K562 (cell line): ENCODE results near the gene ATP13A2. TPM values are rescaled to one million over a fixed set of nuclear protein-coding genes. Genes with fewer than 3 reads are reported as not detected.

ENCODE experiments used
- ATAC-seq: fragments of 200-7000 bp; cut with Tn5 transposase; 3 replicates; pipeline ENCODE4 v1.9.1; 2020; ENCODE audit warnings: moderate library complexity
- BruUV-seq: library from RNA; stranded (reverse); fragments of 400-500 nt; replicated peaks from 2 replicates; lab custom pipeline; 2021; lab: Mats Ljungman, UMichigan
- CTCF ChIA-PET: fragments of 300-600 bp; formaldehyde crosslinking; extraction: SDS; loops from one replicate; lab custom pipeline; 2021; ENCODE audit warnings: low intra/inter-chr PET ratio; lab: Yijun Ruan, JAX
- POLR2A ChIA-PET: fragments of 300-600, 350-650 bp; sonication (Branson Sonifier 250); formaldehyde crosslinking; extraction: SDS; loops from one replicate; lab custom pipeline; 2021; ENCODE audit warnings: antibody characterized with exemption, inconsistent platforms; lab: Yijun Ruan, JAX
- DNase-seq, 4 experiments: peaks; one replicate each; pipeline versions ENCODE4 v3.0.0 to v3.0.0-alpha.2; 2011 to 2018; ENCODE audit warnings: low spot score in 3 of 4, mixed read lengths in 3 of 4; ENCODE audit errors: extremely low read depth in 1 of 4
- FAIRE-seq: peaks from 2 replicates; lab custom pipeline; 2011; peaks lifted over from hg19 to GRCh38; lab: Jason Lieb, UNC
- H2AFZ ChIP-seq: 2 replicates; pipeline ENCODE4 v1.6.0; 2011; ENCODE audit warnings: low read depth, low read length, control low read depth, inconsistent platforms
- H3K27ac ChIP-seq: fragments of 200-600 bp; 3 replicates; pipeline ENCODE4 v1.8.0; 2011; ENCODE audit warnings: low read depth, mild to moderate bottlenecking, control low read depth, inconsistent platforms, low read length, moderate library complexity, mixed read lengths; ENCODE audit errors: extremely low read depth
- H3K27me3 ChIP-seq, 2 experiments: fragments of 300-600 bp in 1 of 2; 2 replicates in 1 of 2; 3 replicates in 1 of 2; pipeline versions ENCODE4 v1.6.0 to v1.8.0; 2011; ENCODE audit warnings: inconsistent platforms in 2 of 2, low read length in 2 of 2, mild to moderate bottlenecking in 1 of 2, mixed read lengths in 1 of 2, moderate library complexity in 1 of 2; ENCODE audit not compliant: control insufficient read depth in 2 of 2, insufficient read depth in 2 of 2
- H3K36me3 ChIP-seq: fragments of 300-600 bp; 3 replicates; pipeline ENCODE4 v1.8.0; 2011; ENCODE audit warnings: mild to moderate bottlenecking, low read length, inconsistent platforms; ENCODE audit not compliant: control insufficient read depth, insufficient read depth
- H3K4me1 ChIP-seq, 2 experiments: fragments of 200-600 bp in 1 of 2; replicated peaks in 1 of 2; 2 replicates in 1 of 2; 3 replicates in 1 of 2; pipeline versions ENCODE4 v1.5.1 to v1.8.0; 2011; ENCODE audit warnings: inconsistent platforms in 2 of 2, low read length in 2 of 2, mild to moderate bottlenecking in 1 of 2, mixed read lengths in 1 of 2, moderate library complexity in 1 of 2; ENCODE audit not compliant: control insufficient read depth in 2 of 2, insufficient read depth in 2 of 2
- H3K4me2 ChIP-seq: 2 replicates; pipeline ENCODE4 v1.6.1; 2011; ENCODE audit warnings: low read length, control low read depth, inconsistent platforms, mixed read lengths; ENCODE audit not compliant: insufficient read depth
- H3K4me3 ChIP-seq: fragments of 200-600 bp; sonication (generic), shearing (Covaris generic); 2 replicates; pipeline ENCODE4 v1.5.1; 2016; ENCODE audit warnings: control low read depth, inconsistent platforms
- H3K79me2 ChIP-seq: fragments of 200-600 bp; 3 replicates; pipeline ENCODE4 v1.8.0; 2011; ENCODE audit warnings: low read length, inconsistent platforms; ENCODE audit not compliant: control insufficient read depth, insufficient read depth
- H3K9ac ChIP-seq, 2 experiments: 2 replicates each; pipeline versions ENCODE4 v1.6.0 to v1.6.1; 2011; ENCODE audit warnings: low read depth in 2 of 2, low read length in 2 of 2, control low read depth in 1 of 2, inconsistent platforms in 1 of 2, mild to moderate bottlenecking in 1 of 2, mixed read lengths in 1 of 2; ENCODE audit not compliant: insufficient read depth in 1 of 2
- H3K9me1 ChIP-seq: one replicate; pipeline ENCODE4 v1.6.0; 2011; ENCODE audit warnings: inconsistent platforms, mild to moderate bottlenecking, low read length, moderate library complexity; ENCODE audit not compliant: control insufficient read depth, insufficient read depth
- H3K9me3 ChIP-seq: replicated peaks from 2 replicates; pipeline ENCODE4 v1.5.1; 2011; ENCODE audit warnings: low read depth, low read length, inconsistent platforms; ENCODE audit not compliant: control insufficient read depth, insufficient read depth
- H4K20me1 ChIP-seq: replicated peaks from 2 replicates; pipeline ENCODE4 v1.6.1; 2011; ENCODE audit warnings: low read length, inconsistent platforms, mixed read lengths; ENCODE audit not compliant: control insufficient read depth, insufficient read depth
- ADNP ChIP-seq: fragments of 200-800 bp; sonication (Bioruptor generic); IDR thresholded peaks from 2 replicates; pipeline ENCODE4 v1.6.1; 2016; ENCODE audit warnings: missing genetic modification characterization, missing compliant biosample characterization
- ARID1B ChIP-seq: fragments of 450-650 bp; IDR thresholded peaks from 2 replicates; pipeline ENCODE4 v1.6.1; 2016; ENCODE audit warnings: antibody characterized with exemption, mild to moderate bottlenecking, inconsistent platforms
- BCOR ChIP-seq: fragments of 450-650 bp; IDR thresholded peaks from 2 replicates; pipeline ENCODE4 v1.6.1; 2016
- CTBP1 ChIP-seq: fragments of 450-650 bp; IDR thresholded peaks from 2 replicates; pipeline ENCODE4 v1.6.1; 2016; ENCODE audit warnings: borderline replicate concordance
- EGR1 ChIP-seq: fragments of 450-650 bp; conservative IDR thresholded peaks from 2 replicates; pipeline ENCODE4 v1.6.1; 2017; ENCODE audit warnings: mild to moderate bottlenecking
- FOXA3 ChIP-seq, 2 experiments: fragments of 450-650 bp in 1 of 2; sonication (generic) in 1 of 2; formaldehyde crosslinking; IDR thresholded peaks in 1 of 2; conservative IDR thresholded peaks in 1 of 2; 2 replicates each; pipeline versions ENCODE4 v1.4.0 to v1.8.0; 2020 to 2022; ENCODE audit warnings: mild to moderate bottlenecking in 2 of 2, missing genetic modification reagents in 1 of 2
- FOXK1 ChIP-seq: sonication (generic); formaldehyde crosslinking; IDR thresholded peaks from 2 replicates; pipeline ENCODE4 v1.8.0; 2022; ENCODE audit warnings: missing genetic modification reagents, mild to moderate bottlenecking, borderline replicate concordance
- HSF4 ChIP-seq: fragments of 250-450 bp; sonication (Bioruptor Pico); IDR thresholded peaks from 2 replicates; pipeline ENCODE4 v2.1.2; 2022; ENCODE audit warnings: mild to moderate bottlenecking, moderate library complexity, borderline replicate concordance
- NFIX ChIP-seq: fragments of 250-450 bp; sonication (Bioruptor Pico); IDR thresholded peaks from 2 replicates; pipeline ENCODE4 v1.4.0; 2020; ENCODE audit warnings: low read depth, mild to moderate bottlenecking, moderate library complexity
- RB1 ChIP-seq: fragments of 450-650 bp; IDR thresholded peaks from 2 replicates; pipeline ENCODE4 v1.6.1; 2017; ENCODE audit warnings: low read depth, mild to moderate bottlenecking
- RCOR1 ChIP-seq, 2 experiments: IDR thresholded peaks; 2 replicates each; pipeline ENCODE4 v1.6.1; 2012; ENCODE audit warnings: low read depth in 2 of 2, low read length in 2 of 2, borderline replicate concordance in 1 of 2, improper control_type of control experiment in 1 of 2
- RHOXF2B ChIP-seq: fragments of 250-450 bp; sonication (Bioruptor Pico); conservative IDR thresholded peaks from 2 replicates; pipeline ENCODE4 v1.5.1; 2021
- SPI1 ChIP-seq: IDR thresholded peaks from 2 replicates; pipeline ENCODE4 v1.6.1; 2011; ENCODE audit warnings: low read depth, low read length, control low read depth, borderline replicate concordance
- TBP ChIP-seq: optimal IDR thresholded peaks from 2 replicates; pipeline ENCODE3; 2011; ENCODE audit warnings: low read depth, low read length, improper control_type of control experiment
- VEZF1 ChIP-seq: fragments of 200-800 bp; sonication (Bioruptor generic); IDR thresholded peaks from 2 replicates; pipeline ENCODE4 v1.6.1; 2017; ENCODE audit warnings: missing genetic modification characterization, missing compliant biosample characterization
- ZBTB1 ChIP-seq: sonication (generic); formaldehyde crosslinking; IDR thresholded peaks from 2 replicates; pipeline ENCODE4 v1.8.1; 2023; ENCODE audit warnings: missing genetic modification reagents, low read depth, mild to moderate bottlenecking, borderline replicate concordance
- ZNF121 ChIP-seq: sonication (generic); formaldehyde crosslinking; conservative IDR thresholded peaks from 2 replicates; pipeline ENCODE4 v1.8.0; 2022; ENCODE audit warnings: missing genetic modification reagents
- ZNF668 ChIP-seq: fragments of 250-450 bp; sonication (Bioruptor Pico); IDR thresholded peaks from 2 replicates; pipeline ENCODE4 v1.8.0; 2022; ENCODE audit warnings: mild to moderate bottlenecking, inconsistent platforms
- WGBS: fragments of 100-300 bp; shearing (Covaris generic); methylation state at CpG from one replicate; pipeline ENCODE4 v1.1.6; 2016; ENCODE audit warnings: low coverage, mixed read lengths; ENCODE audit not compliant: insufficient coverage; ENCODE audit errors: missing lambda C conversion rate; 5-methylcytosine and 5-hydroxymethylcytosine counted together
- in situ Hi-C: fragments of 300-500 bp; cut with MboI; formaldehyde crosslinking; loops from 4 replicates; pipeline ENCODE4 v1.15.0; 2018; ENCODE audit warnings: inconsistent platforms, mixed read lengths
- intact Hi-C: fragments of 100-400 bp; cut with micrococcal nuclease; formaldehyde crosslinking; loops from 2 replicates; pipeline ENCODE4 v1.14.2; 2022
- polyA plus RNA-seq, 8 experiments: library from polyadenylated mRNA; depleted of rRNA in 4 of 8; stranded (reverse) in 5 of 8; unstranded in 3 of 8; fragments of >200 nt; fragmentation: Nextera tagmentation in 2 of 8; fragmentation: Illumina TruSeq in 1 of 8; extraction: Ambion mirVana in 2 of 8; extraction: Trizol in 1 of 8; gene quantifications; 2 replicates each; pipeline versions ENCODE4 v1.2.1 to v1.2.3, GENCODE V29; 2011 to 2014; ENCODE audit warnings: inconsistent platforms in 1 of 8, missing spikeins in 1 of 8
- total RNA-seq, 7 experiments: library from RNA; depleted of rRNA in 6 of 7; stranded (reverse); fragments of >200 nt in 6 of 7; fragmentation: Illumina TruSeq in 2 of 7; extraction: Trizol in 2 of 7; gene quantifications; 2 replicates each; pipeline versions ENCODE4 v1.2.1 to v1.2.3, GENCODE V29; 2011 to 2021; ENCODE audit warnings: low replicate concordance in 1 of 7
- TF ChIP-seq, protein P1 (sequence below): sonication (generic); formaldehyde crosslinking; IDR thresholded peaks from 2 replicates; pipeline ENCODE4 v1.9.0; 2022; ENCODE audit warnings: mild to moderate bottlenecking, missing genetic modification reagents

ATP13A2 gene
- total and polyA plus RNA-seq, 9 of the 15 experiments (the other 6 are each of a cell fraction or from before 2014, with no cell fraction given), result 0.36 to 56.3 (median 16.3) TPM

DNA sequence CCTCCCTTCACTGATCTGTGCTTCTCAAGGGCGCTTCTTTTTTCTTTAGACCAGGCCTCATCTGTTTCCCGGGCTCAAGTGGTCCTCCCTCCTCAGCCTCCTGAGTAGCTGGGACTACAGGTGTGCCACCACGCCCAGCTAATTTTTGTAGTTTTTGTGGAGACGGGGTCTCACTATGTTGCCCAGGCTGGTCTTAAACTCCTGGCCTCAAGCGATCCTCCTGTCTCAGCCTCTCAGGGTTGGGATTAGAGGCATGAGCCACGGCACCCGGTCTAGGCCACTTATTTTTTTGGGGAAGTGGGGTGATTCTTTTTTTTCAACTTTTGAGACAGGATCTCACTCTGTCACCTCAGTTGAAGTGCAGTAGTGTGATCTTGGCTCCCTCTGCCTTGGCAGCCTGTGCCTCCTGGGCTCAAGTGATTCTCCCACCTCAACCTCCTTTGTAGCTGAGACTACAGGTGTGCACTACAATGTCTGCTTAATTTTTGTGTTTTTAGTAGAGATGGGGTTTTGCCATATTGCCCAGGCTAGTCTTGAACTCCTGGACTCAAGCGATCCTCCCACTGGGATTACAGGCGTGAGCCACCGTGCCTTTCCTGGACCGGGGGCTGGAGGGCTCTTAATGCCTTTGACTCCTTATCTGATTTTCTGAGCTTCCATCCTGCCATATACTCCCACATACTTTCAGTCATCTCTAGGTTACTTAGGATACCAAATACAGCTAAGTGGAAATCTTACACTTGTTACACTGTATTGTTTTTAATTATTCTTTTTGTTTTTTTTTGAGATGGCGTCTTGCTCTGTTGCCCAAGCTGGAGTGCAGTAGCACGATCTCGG lies 50.2 kb downstream of the ATP13A2 start:
- Histone ChIP-seq H3K27ac (no peak overlapping the region), H4K20me1 (0 out of 2 replicates have a peak, but pooled peaks cover 9% of the 10 kb centered on the region), H3K36me3 (no peaks in the 10 kb centered on the region), H3K4me1 (peaks cover 0 to 28% of the 10 kb centered on the region in 2 experiments; a peak in 2 of 5 replicates), H3K27me3 (peaks cover 3 to 29% of the 10 kb centered on the region in 2 experiments; a peak in 3 of 5 replicates), H3K4me3 (no peak overlapping the region), H3K4me2 (0 out of 2 replicates have a peak overlapping the region, but pooled peaks have one; percentile 10), H3K79me2 (no peaks in the 10 kb centered on the region), H3K9ac (no peak overlapping the region), H2AFZ (peak overlapping the region; percentile 68), H3K9me1 (no peaks in the 10 kb centered on the region), H3K9me3 (no peaks in the 10 kb centered on the region)
- CTCF ChIA-PET, result interaction anchor here (0.6 kb wide), 2 partner anchors 10 to 12 kb away, joined by 3 read pairs; no protein-coding TSS in a partner anchor
- ATAC-seq, result no peak
- in situ Hi-C loops, result no loop called here
- POLR2A ChIA-PET, result interaction anchor here (0.6 to 1.7 kb wide), 6 partner anchors 11 to 447 kb away, joined by 3 to 7 read pairs (median 3); no protein-coding TSS in a partner anchor
- intact Hi-C loops, result no loop called here
- DNase-seq, result peak in 2 of 4 experiments; percentile 27 to 41
- WGBS, result 35% methylated on average over 14 of the region's 14 CpGs
- peak; percentile 46 for FAIRE-seq
- TF ChIP-seq RHOXF2B (CRISPR knock-in tag) (0 out of 2 replicates have a peak, but pooled peaks have one; percentile 58), ADNP (tag) (peak; percentile 71; the same call in 1 of the 2 replicates), FOXA3 (CRISPR knock-in tag; conservative IDR thresholded peaks at IDR 0.05 in 1 of 2, IDR thresholded peaks at IDR 0.05 in 1 of 2) (no peak), HSF4 (CRISPR knock-in tag) (no peak), CTBP1 (peak; percentile 37; the same call in 1 of the 2 replicates), RCOR1 (IDR thresholded peaks at IDR 0.05; ENCODE audit: borderline replicate concordance in 1 of 2, low read depth in 2 of 2, low read length in 2 of 2) (0 out of 4 replicates have a peak, but pooled peaks of 1 of the 2 experiments have one; percentile 49), BCOR (0 out of 2 replicates have a peak, but pooled peaks have one; percentile 11), ZNF121 (CRISPR knock-in tag) (peak; percentile 48), ZBTB1 (CRISPR knock-in tag) (no peak), TBP (peak; percentile 73), FOXK1 (0 out of 2 replicates have a peak, but pooled peaks have one; percentile 28), SPI1 (0 out of 2 replicates have a peak, but pooled peaks have one; percentile 28), ZNF668 (CRISPR knock-in tag) (no peak), VEZF1 (CRISPR knock-in tag) (peak; percentile 22; the same call in 1 of the 2 replicates), NFIX (no peak), EGR1 (0 out of 2 replicates have a peak, but pooled peaks have one; percentile 11), RB1 (no peak), ARID1B (peak; percentile 13; the same call in 1 of the 2 replicates)
- TF ChIP-seq, protein P1, sequence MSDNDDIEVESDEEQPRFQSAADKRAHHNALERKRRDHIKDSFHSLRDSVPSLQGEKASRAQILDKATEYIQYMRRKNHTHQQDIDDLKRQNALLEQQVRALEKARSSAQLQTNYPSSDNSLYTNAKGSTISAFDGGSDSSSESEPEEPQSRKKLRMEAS, result no peak
- no TSS peak for BruUV-seq
